Right lobe of liver (tissue), 4 donors: ENCODE measurements around the gene SLC35F4.

Experiments used
- POLR2A ChIP-seq: fragments of 450-650 bp; IDR thresholded peaks from one replicate; pipeline ENCODE4 v1.6.1; 2017; ENCODE audit warnings: antibody characterized with exemption, mild to moderate bottlenecking
- TF ChIP-seq, protein P1 (sequence below), 4 donors: fragments of 200-600 bp in 3 of 4; fragments of 450-650 bp in 1 of 4; IDR thresholded peaks; one replicate each; pipeline versions ENCODE4 v1.5.1 to v1.8.0; 2016 to 2022; ENCODE audit warnings: antibody characterized with exemption in 4 of 4, mild to moderate bottlenecking in 2 of 4
- donor health status: DM: no; HTN: no; CAD: no.
- donor health status: DM: no; HTN: no; CAD: no.
- donor health status: DM: no; HTN: yes; CAD: no.

DNA sequence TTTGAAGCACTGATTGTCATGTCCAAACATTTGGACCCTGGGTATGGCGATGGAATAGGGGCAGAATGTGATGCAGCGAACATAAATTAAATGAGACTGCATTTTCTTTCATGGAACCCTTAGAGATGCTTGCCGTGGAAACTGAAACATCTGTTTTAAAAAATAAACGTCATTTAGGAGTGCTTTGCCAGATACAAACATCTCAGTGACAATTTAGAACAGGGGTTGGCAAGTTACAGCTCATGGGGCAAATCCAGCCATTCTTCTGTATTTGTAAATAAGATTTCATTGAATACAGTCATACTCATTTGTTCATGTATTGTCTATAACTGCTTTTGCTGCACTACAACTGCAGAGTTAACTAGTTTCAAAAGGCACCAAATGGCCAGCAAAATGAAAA lies 51.2 kb downstream of the SLC35F4 start:
- no peak for TF ChIP-seq POLR2A
- TF ChIP-seq, protein P1, sequence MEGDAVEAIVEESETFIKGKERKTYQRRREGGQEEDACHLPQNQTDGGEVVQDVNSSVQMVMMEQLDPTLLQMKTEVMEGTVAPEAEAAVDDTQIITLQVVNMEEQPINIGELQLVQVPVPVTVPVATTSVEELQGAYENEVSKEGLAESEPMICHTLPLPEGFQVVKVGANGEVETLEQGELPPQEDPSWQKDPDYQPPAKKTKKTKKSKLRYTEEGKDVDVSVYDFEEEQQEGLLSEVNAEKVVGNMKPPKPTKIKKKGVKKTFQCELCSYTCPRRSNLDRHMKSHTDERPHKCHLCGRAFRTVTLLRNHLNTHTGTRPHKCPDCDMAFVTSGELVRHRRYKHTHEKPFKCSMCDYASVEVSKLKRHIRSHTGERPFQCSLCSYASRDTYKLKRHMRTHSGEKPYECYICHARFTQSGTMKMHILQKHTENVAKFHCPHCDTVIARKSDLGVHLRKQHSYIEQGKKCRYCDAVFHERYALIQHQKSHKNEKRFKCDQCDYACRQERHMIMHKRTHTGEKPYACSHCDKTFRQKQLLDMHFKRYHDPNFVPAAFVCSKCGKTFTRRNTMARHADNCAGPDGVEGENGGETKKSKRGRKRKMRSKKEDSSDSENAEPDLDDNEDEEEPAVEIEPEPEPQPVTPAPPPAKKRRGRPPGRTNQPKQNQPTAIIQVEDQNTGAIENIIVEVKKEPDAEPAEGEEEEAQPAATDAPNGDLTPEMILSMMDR (IDR thresholded peaks at IDR 0.05) = no peak
